Measurements from ENCODE around the gene ADAT3. TPM values are rescaled to one million over a fixed set of nuclear protein-coding genes. Genes with fewer than 3 reads are reported as not detected.
A peak's percentile ranks its signal among the peaks of the same experiment; 100 is the strongest.

Gene ADAT3
- total and polyA plus RNA-seq, 2 of the 4 experiments (the other 2 are of a cell fraction): 0.36 to 2.8 TPM

DNA sequence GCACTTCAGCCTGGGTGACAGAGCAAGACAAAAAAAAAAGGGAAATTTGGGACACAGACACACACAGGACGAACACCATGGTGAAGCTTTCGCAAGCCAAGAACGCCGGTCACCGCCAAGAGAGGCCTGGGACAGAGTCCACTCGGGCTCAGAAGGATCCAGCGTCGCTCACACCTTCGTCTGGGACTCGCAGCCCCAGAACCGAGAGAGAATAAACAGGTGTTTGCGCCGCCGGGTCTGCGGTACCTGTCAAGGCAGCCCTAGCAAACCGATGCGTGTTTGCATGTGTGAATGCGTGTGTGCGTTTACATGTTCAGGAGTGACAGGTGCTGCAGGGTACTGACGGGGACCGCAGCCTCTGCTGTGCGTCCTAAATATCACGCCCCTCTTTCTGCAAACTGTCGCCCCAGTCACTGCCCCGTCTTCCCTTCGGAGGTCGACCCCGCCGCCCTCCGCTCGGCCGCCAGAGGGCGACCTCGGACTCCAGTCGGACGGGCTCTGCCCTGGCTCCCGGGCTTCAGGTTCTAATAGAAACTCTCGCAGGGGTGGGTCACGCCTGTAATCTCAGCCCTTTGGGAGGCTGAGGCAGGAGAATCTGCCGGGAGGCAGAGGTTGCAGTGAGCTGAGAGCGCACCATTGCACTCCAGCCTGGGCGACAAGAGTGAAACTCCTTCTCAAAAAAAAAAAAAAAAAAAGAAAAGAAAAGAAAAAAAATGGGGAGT lies 24.0 kb downstream of the ADAT3 start:
- in situ Hi-C loops (cut with MboI; ENCODE audit: low sequenced_read_pairs): no loop called here
- no peak overlapping the region for H4K5ac ChIP-seq (ENCODE audit: low read depth, low read length)
- WGBS, 2 experiments (ENCODE audit: extremely low coverage in 2 of 2, insufficient read length in 1 of 2): 16% methylated on average over 22 of the region's 42 CpGs; no CpG with 5 or more reads in 1 of the 2 experiments
- POLR2A ChIA-PET (ENCODE audit: unreplicated experiment): no interaction called here
- no peak overlapping the region for H3K56ac ChIP-seq (ENCODE audit: extremely low read depth, insufficient read depth, low read length)
- no peak overlapping the region for H2BK20ac ChIP-seq (ENCODE audit: low read depth, low read length)
- H3K4me2 ChIP-seq (ENCODE audit: low read depth, low read length): peak overlapping the region; percentile 86
- H2BK5ac ChIP-seq (ENCODE audit: low read depth, low read length, poor library complexity, severe bottlenecking): no peak overlapping the region
- intact Hi-C loops (cut with micrococcal nuclease): loop anchor here (1.0 kb wide), 2 partner anchors 140 to 387 kb away; no protein-coding TSS in a partner anchor
- peak overlapping the region; percentile 45 for H3K4me3 ChIP-seq (ENCODE audit: insufficient read depth, low read depth, low read length)
- no peak overlapping the region for H2AK9ac ChIP-seq (replicated peaks; ENCODE audit: low read depth, low read length, poor library complexity)
- H3K4me1 ChIP-seq (ENCODE audit: control insufficient read depth, insufficient read depth, low read length): peaks cover 6% of the 10 kb centered on the region
- H2BK120ac ChIP-seq (ENCODE audit: low read depth, low read length): no peak overlapping the region
- H3K36me3 ChIP-seq (ENCODE audit: control insufficient read depth, insufficient read depth, low read length): peaks cover 10% of the 10 kb centered on the region; the same call in 1 of the 2 replicates
- no peak for TF ChIP-seq CHD1 (IDR thresholded peaks at IDR 0.05; ENCODE audit: low read depth, low read length)
- peak; percentile 84 for TF ChIP-seq CTCF (conservative IDR thresholded peaks at IDR 0.05; ENCODE audit: low read depth, low read length)
- TF ChIP-seq MAFK (IDR thresholded peaks at IDR 0.05; ENCODE audit: low read depth, low read length): no peak
- TF ChIP-seq RAD21 (IDR thresholded peaks at IDR 0.05; ENCODE audit: low read length): peak; percentile 73
- TF ChIP-seq SMC3 (IDR thresholded peaks at IDR 0.05; ENCODE audit: low read depth, low read length): peak; percentile 65
- TF ChIP-seq BHLHE40 (IDR thresholded peaks at IDR 0.05; ENCODE audit: low read depth, low read length): no peak
- 0 out of 2 replicates have a peak, but pooled peaks have one; percentile 23 for TF ChIP-seq MAZ (IDR thresholded peaks at IDR 0.05; ENCODE audit: borderline replicate concordance, low read depth, low read length)
- peak overlapping the region in 1 of 2 experiments; percentile 59; a peak in 1 of 4 replicates for H4K8ac ChIP-seq (ENCODE audit: low read depth in 2 of 2, low read length in 2 of 2)
- H3K14ac ChIP-seq (replicated peaks; ENCODE audit: low read depth, low read length): no peak overlapping the region
- no peak overlapping the region for H3K23ac ChIP-seq (ENCODE audit: low read depth, low read length)
- DNase-seq (peak; percentile 52), ATAC-seq (ENCODE audit: low read depth) (peak; percentile 95)
- no peak overlapping the region for H3K18ac ChIP-seq (ENCODE audit: low read depth, low read length)
- no peaks in the 10 kb centered on the region for H3K27me3 ChIP-seq (ENCODE audit: control insufficient read depth, insufficient read depth, low read length)
- H3K79me1 ChIP-seq (ENCODE audit: low read depth in 1 of 2, low read length in 2 of 2): no peaks in the 10 kb centered on the region
- H2AK5ac ChIP-seq (ENCODE audit: low read depth, low read length): no peak overlapping the region
- CTCF ChIA-PET: no interaction called here
- peak overlapping the region; percentile 93 for H2AFZ ChIP-seq (replicated peaks; ENCODE audit: low read length, poor library complexity)
- H3K9me3 ChIP-seq (ENCODE audit: control insufficient read depth, insufficient read depth, low read length): no peaks in the 10 kb centered on the region; the same call in 1 of the 2 replicates
- peak overlapping the region; percentile 26; the same call in 1 of the 2 replicates for H3K9ac ChIP-seq (ENCODE audit: low read depth, low read length)
- dilution Hi-C loops (cut with HindIII; ENCODE audit: low sequenced_read_pairs, unreplicated experiment): no loop called here
- BruUV-seq (replicated peaks): no TSS peak
- no peak overlapping the region for H3K4ac ChIP-seq (ENCODE audit: low read depth, low read length)
- H2BK15ac ChIP-seq (ENCODE audit: low read depth, low read length): no peak overlapping the region
- H4K91ac ChIP-seq (ENCODE audit: insufficient read depth, low read depth, low read length): no peak overlapping the region
- no peaks in the 10 kb centered on the region for H3K9me1 ChIP-seq (ENCODE audit: insufficient read depth, low read length)
- H4K20me1 ChIP-seq (ENCODE audit: insufficient read depth, low read length): no peaks in the 10 kb centered on the region
- H3K27ac ChIP-seq (ENCODE audit: insufficient read depth, low read length): no peak overlapping the region

Measured in IMR-90 (cell line).